GM12801 (cell line): ENCODE measurements around the gene POLQ.

ENCODE experiments used
- CTCF ChIP-seq: IDR thresholded peaks from one replicate; pipeline ENCODE4 v1.5.1; 2011; ENCODE audit warnings: control low read depth; ENCODE audit not compliant: insufficient read length; ENCODE audit errors: extremely low read depth

Gene POLQ

GRCh38 chr3:121529308-121529707 lies 16.5 kb downstream of the POLQ start:
- no peak for TF ChIP-seq CTCF

GRCh38 chr3:121520510-121520909 lies 25.3 kb downstream of the POLQ start:
- TF ChIP-seq CTCF = no peak

- no peak for TF ChIP-seq CTCF
Measured at GRCh38 chr3:121517953-121518655, 27.7 kb downstream of the POLQ start.

GRCh38 chr3:121515862-121516261 lies 29.9 kb downstream of the POLQ start:
- no peak for TF ChIP-seq CTCF

- TF ChIP-seq CTCF = no peak
Measured at GRCh38 chr3:121515313-121515712, 30.5 kb downstream of the POLQ start.

GRCh38 chr3:121514496-121514895 lies 31.3 kb downstream of the POLQ start:
- no peak for TF ChIP-seq CTCF

GRCh38 chr3:121508389-121508788 lies 37.4 kb downstream of the POLQ start:
- no peak for TF ChIP-seq CTCF
